Nucleus accumbens (tissue), 56 donors: ENCODE results near the gene TMEM79.

Experiments
- DNase-seq, 56 donors: peaks; one replicate each; lab custom pipeline; 2025; lab: John Stamatoyannopoulos, UW

TMEM79 gene

GRCh38 chr1:156262461-156263287, 21.5 kb upstream of the TMEM79 start:
- no peak for DNase-seq

- DNase-seq = no peak
Observed at GRCh38 chr1:156263288-156263655, 20.9 kb upstream of the TMEM79 start.

GRCh38 chr1:156266051-156266450, 18.1 kb upstream of the TMEM79 start:
- no peak for DNase-seq

- DNase-seq = no peak
Observed at GRCh38 chr1:156268336-156268735, 15.8 kb upstream of the TMEM79 start.

GRCh38 chr1:156270314-156270713, 13.8 kb upstream of the TMEM79 start:
- no peak for DNase-seq

GRCh38 chr1:156276532-156276931, 7.6 kb upstream of the TMEM79 start:
- DNase-seq = no peak

DNA sequence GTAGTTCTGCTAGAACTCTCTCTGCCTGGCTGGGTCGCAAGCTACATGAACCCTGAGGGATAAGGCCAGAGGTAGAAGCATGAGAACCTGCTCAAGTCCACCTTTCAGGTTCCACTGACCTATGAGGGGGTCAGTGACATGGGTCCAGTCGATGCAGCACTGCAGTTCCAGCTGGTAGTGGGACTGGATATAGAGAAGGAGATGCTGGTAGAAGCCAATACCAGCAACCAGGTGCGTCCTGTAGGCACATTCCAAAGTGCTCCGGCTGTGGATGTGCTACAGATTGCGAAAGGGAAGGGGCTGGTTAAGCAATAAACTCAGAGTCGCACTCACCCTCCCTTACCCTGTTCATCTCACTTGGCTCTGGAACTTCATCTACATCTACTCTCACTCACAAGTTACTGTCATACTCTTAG, 7.2 kb upstream of the TMEM79 start:
- no peak for DNase-seq

DNA sequence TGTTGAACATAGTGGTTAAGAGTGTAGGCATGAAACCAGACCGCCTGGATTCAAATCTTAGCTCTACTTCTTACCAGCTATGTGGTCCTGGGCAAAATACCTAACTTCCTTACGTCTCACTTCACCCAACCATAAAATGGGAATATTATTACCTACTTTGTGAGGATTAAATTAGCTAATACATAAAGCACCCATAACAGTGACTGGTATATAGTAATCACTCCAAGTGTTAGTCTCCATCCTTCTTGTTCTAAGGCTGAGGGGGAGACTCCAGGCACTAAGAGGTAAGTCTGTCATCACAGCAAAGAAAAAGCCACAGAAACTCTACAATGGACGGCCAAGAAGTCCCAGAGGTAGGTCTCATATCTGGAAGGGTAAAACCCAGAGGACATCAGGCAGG, 4.3 kb upstream of the TMEM79 start:
- DNase-seq = no peak

- peak in 4 of 56 donors; percentile 4 to 40 (median 20) for DNase-seq
Observed at GRCh38 chr1:156281281-156281680, 2.8 kb upstream of the TMEM79 start.

- peak in 11 of 56 donors; percentile 4 to 63 (median 15) for DNase-seq
Observed at GRCh38 chr1:156281693-156282478, 2.2 kb upstream of the TMEM79 start.

- DNase-seq = peak; percentile 70 to 97 (median 90)
Observed at GRCh38 chr1:156282479-156283222, 1.5 kb upstream of the TMEM79 start, which contains the start of gene SMG5. Gene SMG5 (minus strand): TSS chr1:156282825. CDS start chr1:156282680, 145 bp downstream.

DNA sequence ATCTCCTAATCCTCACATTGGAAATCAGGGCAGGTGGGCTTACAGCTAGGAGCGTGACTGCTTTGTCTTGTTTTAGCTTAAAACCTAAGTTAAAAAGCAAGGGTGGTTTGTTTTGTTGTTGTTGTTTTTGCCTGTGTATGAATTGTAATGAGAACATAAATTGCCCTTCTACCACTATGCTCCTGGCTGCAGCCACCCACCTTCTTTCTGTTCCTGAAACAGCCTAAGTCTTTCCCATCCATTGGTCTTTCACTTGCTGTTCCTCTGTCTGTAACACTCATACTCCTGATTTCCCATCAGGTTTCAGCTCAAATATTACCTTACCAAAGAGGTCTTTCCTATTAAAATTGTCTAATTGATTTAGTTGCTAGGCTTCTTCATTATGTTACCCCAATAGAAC, 604 bp upstream of the TMEM79 start:
- no peak for DNase-seq

DNA sequence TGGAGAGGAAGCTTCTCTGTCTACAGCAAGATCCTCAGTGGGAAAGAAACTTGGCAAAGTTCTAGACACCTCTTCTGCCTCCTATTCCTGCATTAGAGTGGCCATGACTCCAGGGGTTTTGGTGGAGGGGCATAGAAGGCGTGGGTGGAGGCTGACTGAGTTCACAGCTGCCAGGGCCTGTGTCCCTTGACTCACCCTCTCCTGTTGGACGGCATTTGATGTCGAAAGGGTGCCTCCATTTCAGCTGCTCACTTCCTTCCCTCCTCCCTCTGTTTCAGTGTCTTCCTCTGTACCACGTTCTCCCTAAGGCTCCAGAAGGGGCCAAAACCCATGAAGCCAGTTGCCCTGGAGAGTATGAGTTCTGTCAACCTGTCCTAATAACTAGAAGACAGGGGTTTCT, 632 bp downstream of the TMEM79 start:
- no peak for DNase-seq

DNA sequence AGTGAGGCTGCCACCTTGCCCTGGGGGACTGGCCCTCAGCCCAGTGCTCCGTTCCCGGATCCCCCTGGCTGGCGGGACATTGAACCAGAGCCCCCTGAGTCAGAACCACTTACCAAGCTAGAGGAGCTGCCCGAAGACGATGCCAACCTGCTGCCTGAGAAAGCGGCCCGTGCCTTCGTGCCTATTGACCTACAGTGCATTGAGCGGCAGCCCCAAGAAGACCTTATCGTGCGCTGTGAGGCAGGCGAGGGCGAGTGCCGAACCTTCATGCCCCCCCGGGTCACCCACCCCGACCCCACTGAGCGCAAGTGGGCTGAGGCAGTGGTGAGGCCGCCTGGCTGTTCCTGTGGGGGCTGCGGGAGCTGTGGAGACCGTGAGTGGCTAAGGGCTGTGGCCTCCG, 1.3 kb downstream of the TMEM79 start:
- DNase-seq = no peak

- DNase-seq = no peak
Observed at GRCh38 chr1:156286061-156286460, 1.9 kb downstream of the TMEM79 start.

DNA sequence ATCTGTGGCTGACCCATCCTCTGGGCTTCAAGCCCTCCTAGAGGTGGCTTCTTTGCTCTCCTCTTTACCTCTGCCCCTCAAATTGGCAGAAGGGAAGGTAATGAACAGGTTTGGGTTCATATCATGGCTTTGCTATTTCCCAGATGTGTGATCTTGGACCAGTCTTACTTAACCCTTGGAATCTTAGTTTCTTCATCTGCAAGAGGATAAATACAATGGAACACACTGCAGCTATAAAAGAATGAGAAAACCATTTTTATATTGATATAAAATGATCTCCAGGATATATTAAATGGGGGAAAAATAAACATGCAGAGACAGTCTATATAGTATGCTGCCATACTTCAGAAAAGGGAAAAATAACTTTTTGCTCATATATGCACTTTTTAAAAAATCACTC, 5.7 kb downstream of the TMEM79 start:
- no peak for DNase-seq

- peak in 54 of 56 donors; percentile 16 to 87 (median 68) for DNase-seq
Observed at GRCh38 chr1:156291226-156292061, 7.3 kb downstream of the TMEM79 start.

- DNase-seq = no peak
Observed at GRCh38 chr1:156293098-156293434, 8.9 kb downstream of the TMEM79 start.

- no peak for DNase-seq
Observed at GRCh38 chr1:156293895-156294294, 9.8 kb downstream of the TMEM79 start.

DNA sequence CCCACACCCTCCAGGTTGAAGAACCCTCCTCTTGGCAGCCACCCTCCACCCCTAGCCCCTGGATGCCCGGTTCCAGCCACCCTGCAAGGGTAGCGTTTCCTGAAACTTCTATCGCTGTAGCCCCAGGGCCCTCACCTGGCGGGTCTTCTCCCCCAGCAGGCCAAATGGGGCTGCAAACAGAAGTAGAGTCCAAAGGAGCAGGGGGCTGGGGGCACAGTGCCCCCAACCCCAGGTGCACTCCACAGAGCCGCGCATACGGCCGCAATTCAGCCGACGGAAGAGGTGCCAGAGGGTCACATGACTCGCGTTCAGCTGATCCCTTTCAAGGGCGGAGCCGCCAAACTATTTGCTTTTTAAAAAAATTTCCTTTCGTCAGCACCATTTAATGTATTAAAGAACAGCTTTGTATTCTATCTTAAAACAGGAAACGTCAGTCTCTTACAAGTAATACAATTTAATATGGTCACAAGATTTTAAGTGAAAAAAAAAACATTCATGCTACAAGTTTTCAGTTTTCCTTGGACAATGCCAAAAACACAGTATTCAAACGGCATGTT, 11.3 kb downstream of the TMEM79 start, which contains the start of gene GLMP:
Gene GLMP, minus strand, starts transcription at position 289 of the 557 bp plus-strand sequence. Its CDS starts 34 bp downstream, at position 255.
- peak in 48 of 56 donors; percentile 7 to 84 (median 46) for DNase-seq
